Omental fat pad (tissue), 4 donors: ENCODE data around the gene DCLK2. TPM values are rescaled to one million over a fixed set of nuclear protein-coding genes. Genes with fewer than 3 reads are reported as not detected.

Experiments used
- ATAC-seq: fragments of 150-250 bp; one replicate; pipeline ENCODE4 v1.9.1; 2016; ENCODE audit warnings: mild to moderate bottlenecking, moderate library complexity; ENCODE audit not compliant: low FRiP score
- DNase-seq: peaks from one replicate; pipeline ENCODE4 v3.0.0-alpha.2; 2019; ENCODE audit warnings: low spot score
- total RNA-seq, 4 donors: library from RNA; depleted of rRNA; stranded (reverse); fragments of >200 nt; gene quantifications; one replicate each; pipeline ENCODE4 v1.1.0, GENCODE V29; 2016
- TF ChIP-seq, protein P1 (sequence below), 3 donors: fragments of 450-650 bp; IDR thresholded peaks; one replicate each; pipeline ENCODE4 v1.5.1; 2016 to 2017; ENCODE audit warnings: antibody characterized with exemption in 3 of 3, mild to moderate bottlenecking in 3 of 3, moderate library complexity in 2 of 3

Gene DCLK2
- total RNA-seq, 4 donors from 2014 or later = 4.9 to 8.8 (median 6.7) TPM

DNA sequence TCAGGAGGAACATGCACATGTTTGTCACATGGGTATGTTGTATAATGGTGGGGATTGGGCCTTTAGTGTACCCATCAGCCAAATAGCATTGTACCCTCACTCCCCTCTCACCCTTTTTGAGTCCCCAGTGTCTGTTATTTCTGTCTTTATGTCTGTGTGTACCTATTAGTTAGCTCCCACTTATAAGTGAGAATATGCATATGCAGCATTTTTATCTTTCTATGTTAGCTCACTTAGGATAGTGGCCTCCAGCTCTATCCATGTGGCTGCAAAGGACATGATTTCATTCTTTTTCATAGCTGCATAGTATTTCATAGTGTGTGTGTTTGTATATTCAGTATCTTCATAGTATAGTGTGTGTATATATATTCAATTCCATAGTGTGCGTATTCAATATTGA is 64.6 kb downstream of the DCLK2 start:
- ATAC-seq = no peak
- no peak for DNase-seq
- TF ChIP-seq, protein P1, sequence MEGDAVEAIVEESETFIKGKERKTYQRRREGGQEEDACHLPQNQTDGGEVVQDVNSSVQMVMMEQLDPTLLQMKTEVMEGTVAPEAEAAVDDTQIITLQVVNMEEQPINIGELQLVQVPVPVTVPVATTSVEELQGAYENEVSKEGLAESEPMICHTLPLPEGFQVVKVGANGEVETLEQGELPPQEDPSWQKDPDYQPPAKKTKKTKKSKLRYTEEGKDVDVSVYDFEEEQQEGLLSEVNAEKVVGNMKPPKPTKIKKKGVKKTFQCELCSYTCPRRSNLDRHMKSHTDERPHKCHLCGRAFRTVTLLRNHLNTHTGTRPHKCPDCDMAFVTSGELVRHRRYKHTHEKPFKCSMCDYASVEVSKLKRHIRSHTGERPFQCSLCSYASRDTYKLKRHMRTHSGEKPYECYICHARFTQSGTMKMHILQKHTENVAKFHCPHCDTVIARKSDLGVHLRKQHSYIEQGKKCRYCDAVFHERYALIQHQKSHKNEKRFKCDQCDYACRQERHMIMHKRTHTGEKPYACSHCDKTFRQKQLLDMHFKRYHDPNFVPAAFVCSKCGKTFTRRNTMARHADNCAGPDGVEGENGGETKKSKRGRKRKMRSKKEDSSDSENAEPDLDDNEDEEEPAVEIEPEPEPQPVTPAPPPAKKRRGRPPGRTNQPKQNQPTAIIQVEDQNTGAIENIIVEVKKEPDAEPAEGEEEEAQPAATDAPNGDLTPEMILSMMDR (IDR thresholded peaks at IDR 0.05) = no peak

DNA sequence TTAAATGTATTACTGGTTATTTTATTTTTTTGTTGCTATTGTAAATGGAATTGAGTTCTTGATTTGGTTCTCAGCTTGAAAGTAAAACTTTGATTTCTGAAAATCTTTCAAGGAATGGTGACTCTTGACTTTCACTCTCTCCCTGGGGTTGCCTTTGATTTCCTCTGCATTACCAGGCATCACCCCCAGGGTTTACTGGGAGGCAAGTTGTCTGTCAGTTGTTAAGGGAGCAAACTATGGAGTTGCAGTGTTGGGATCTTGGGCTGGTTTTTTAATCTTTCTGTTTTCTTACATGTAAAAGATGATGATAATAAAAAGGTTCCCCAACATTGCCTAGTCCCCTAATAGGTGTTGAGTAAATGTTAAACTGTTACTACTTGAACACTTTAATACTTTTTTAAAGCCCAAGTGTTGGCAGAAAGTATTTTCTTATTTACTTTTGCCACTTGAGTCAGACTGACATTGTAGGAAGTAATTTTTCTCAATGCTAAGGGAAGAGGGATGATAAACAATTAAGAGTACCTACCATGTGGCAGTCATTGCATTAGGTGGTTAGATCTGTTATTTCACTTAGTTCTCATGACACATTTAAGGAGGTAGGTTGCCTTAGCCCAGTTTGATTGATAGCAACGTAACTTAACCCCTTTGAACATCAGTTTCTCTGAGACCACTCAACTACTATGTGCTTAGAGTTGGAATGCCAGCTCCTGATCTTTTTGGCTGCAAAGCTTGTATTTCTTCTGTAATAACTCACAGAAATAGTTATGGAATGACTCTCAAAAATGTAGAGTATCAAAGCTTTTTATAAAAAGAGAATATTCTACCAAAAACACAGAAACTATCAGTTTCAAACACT is 67.1 kb downstream of the DCLK2 start:
- DNase-seq (no peak), ATAC-seq (no peak)
- TF ChIP-seq, protein P1 (IDR thresholded peaks at IDR 0.05) = no peak

GRCh38 chr4:150145946-150146340 is 67.7 kb downstream of the DCLK2 start:
- TF ChIP-seq, protein P1 (IDR thresholded peaks at IDR 0.05) = no peak
- ATAC-seq (no peak), DNase-seq (no peak)

GRCh38 chr4:150149381-150149780 is 71.1 kb downstream of the DCLK2 start:
- ATAC-seq (peak; percentile 72), DNase-seq (no peak)
- TF ChIP-seq, protein P1 (IDR thresholded peaks at IDR 0.05) = no peak

GRCh38 chr4:150150629-150151062 is 72.4 kb downstream of the DCLK2 start:
- no peak for ATAC-seq
- TF ChIP-seq, protein P1 (IDR thresholded peaks at IDR 0.05) = no peak
- no peak for DNase-seq

DNA sequence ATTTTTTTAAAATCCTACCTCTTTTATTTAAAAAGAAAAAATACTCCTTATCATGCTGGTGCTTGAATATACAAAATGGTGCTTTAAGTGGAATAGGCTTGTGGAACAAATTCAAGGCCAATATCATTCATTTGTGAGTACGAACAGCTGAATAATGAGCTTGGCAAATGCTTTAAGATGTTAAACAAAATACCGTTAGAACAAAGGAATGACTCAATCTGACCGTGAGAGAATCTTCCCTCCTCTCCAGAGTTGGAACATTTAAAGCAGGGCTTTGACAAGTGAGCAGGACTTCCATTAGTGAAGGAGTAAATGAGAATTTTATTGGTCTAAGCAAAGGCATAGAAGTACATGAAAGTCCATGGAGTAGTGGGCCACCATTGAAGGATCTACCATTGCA is 74.5 kb downstream of the DCLK2 start:
- TF ChIP-seq, protein P1 (IDR thresholded peaks at IDR 0.05) = no peak
- DNase-seq (no peak), ATAC-seq (no peak)

- ATAC-seq = no peak
- DNase-seq = no peak
- TF ChIP-seq, protein P1 (IDR thresholded peaks at IDR 0.05) = no peak
Observed at GRCh38 chr4:150155391-150155790, 77.1 kb downstream of the DCLK2 start.
